ENCODE data around the gene C1orf232. TPM values are rescaled to one million over a fixed set of nuclear protein-coding genes. Genes with fewer than 3 reads are reported as not detected.

C1orf232 gene
- total RNA-seq, 1 donor = not detected

GRCh38 chr1:26210147-26210870 is 41.5 kb upstream of the C1orf232 start:
- Histone ChIP-seq H3K36me3 (ENCODE audit: insufficient read depth, low read length) (no peaks in the 10 kb centered on the region), H3K27ac (ENCODE audit: low read depth, low read length) (no peak overlapping the region), H2AFZ (ENCODE audit: low read length) (no peak overlapping the region), H3K79me2 (ENCODE audit: insufficient read depth, low read length) (no peaks in the 10 kb centered on the region), H4K20me1 (ENCODE audit: insufficient read depth, low read length) (no peaks in the 10 kb centered on the region), H3K4me3 (ENCODE audit: insufficient read depth, low read length) (no peak overlapping the region), H3K4me1 (ENCODE audit: insufficient read depth, low read length) (no peaks in the 10 kb centered on the region), H3K9me3 (ENCODE audit: low read depth, low read length) (no peaks in the 10 kb centered on the region), H3K27me3 (ENCODE audit: insufficient read depth, low read length) (no peaks in the 10 kb centered on the region), H3K4me2 (ENCODE audit: insufficient read depth, low read length) (no peak overlapping the region)
- TF ChIP-seq, protein P1, sequence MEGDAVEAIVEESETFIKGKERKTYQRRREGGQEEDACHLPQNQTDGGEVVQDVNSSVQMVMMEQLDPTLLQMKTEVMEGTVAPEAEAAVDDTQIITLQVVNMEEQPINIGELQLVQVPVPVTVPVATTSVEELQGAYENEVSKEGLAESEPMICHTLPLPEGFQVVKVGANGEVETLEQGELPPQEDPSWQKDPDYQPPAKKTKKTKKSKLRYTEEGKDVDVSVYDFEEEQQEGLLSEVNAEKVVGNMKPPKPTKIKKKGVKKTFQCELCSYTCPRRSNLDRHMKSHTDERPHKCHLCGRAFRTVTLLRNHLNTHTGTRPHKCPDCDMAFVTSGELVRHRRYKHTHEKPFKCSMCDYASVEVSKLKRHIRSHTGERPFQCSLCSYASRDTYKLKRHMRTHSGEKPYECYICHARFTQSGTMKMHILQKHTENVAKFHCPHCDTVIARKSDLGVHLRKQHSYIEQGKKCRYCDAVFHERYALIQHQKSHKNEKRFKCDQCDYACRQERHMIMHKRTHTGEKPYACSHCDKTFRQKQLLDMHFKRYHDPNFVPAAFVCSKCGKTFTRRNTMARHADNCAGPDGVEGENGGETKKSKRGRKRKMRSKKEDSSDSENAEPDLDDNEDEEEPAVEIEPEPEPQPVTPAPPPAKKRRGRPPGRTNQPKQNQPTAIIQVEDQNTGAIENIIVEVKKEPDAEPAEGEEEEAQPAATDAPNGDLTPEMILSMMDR (IDR thresholded peaks at IDR 0.05; ENCODE audit: extremely low read depth, low read depth, low read length) = no peak
- no peak for DNase-seq (ENCODE audit: insufficient read length, low spot score, missing footprints)

- H3K4me2 ChIP-seq (ENCODE audit: insufficient read depth, low read length) = no peak overlapping the region
- H3K27ac ChIP-seq (ENCODE audit: low read depth, low read length) = no peak overlapping the region
- no peaks in the 10 kb centered on the region for H3K9me3 ChIP-seq (ENCODE audit: low read depth, low read length)
- H3K4me3 ChIP-seq (ENCODE audit: insufficient read depth, low read length) = no peak overlapping the region
- no peaks in the 10 kb centered on the region for H4K20me1 ChIP-seq (ENCODE audit: insufficient read depth, low read length)
- no peaks in the 10 kb centered on the region for H3K79me2 ChIP-seq (ENCODE audit: insufficient read depth, low read length)
- no peaks in the 10 kb centered on the region for H3K36me3 ChIP-seq (ENCODE audit: insufficient read depth, low read length)
- TF ChIP-seq, protein P1 (IDR thresholded peaks at IDR 0.05; ENCODE audit: extremely low read depth, low read depth, low read length) = no peak
- no peak for DNase-seq (ENCODE audit: insufficient read length, low spot score, missing footprints)
- no peaks in the 10 kb centered on the region for H3K4me1 ChIP-seq (ENCODE audit: insufficient read depth, low read length)
- no peak overlapping the region for H2AFZ ChIP-seq (ENCODE audit: low read length)
- H3K27me3 ChIP-seq (ENCODE audit: insufficient read depth, low read length) = peaks cover 20% of the 10 kb centered on the region
These were observed 35.0 kb upstream of the C1orf232 start for GRCh38 chr1:26203642-26204318.

GRCh38 chr1:26200413-26200812 is 31.6 kb upstream of the C1orf232 start:
- Histone ChIP-seq H3K9me3 (ENCODE audit: low read depth, low read length) (no peaks in the 10 kb centered on the region), H3K79me2 (ENCODE audit: insufficient read depth, low read length) (no peaks in the 10 kb centered on the region), H3K4me2 (ENCODE audit: insufficient read depth, low read length) (no peak overlapping the region), H3K36me3 (ENCODE audit: insufficient read depth, low read length) (no peaks in the 10 kb centered on the region), H3K27ac (ENCODE audit: low read depth, low read length) (no peak overlapping the region), H2AFZ (ENCODE audit: low read length) (no peak overlapping the region), H3K4me1 (ENCODE audit: insufficient read depth, low read length) (no peaks in the 10 kb centered on the region), H4K20me1 (ENCODE audit: insufficient read depth, low read length) (no peaks in the 10 kb centered on the region), H3K27me3 (ENCODE audit: insufficient read depth, low read length) (peaks cover 28% of the 10 kb centered on the region), H3K4me3 (ENCODE audit: insufficient read depth, low read length) (no peak overlapping the region)
- TF ChIP-seq, protein P1 (IDR thresholded peaks at IDR 0.05; ENCODE audit: extremely low read depth, low read depth, low read length) = no peak
- DNase-seq (ENCODE audit: insufficient read length, low spot score, missing footprints) = no peak

- Histone ChIP-seq H3K79me2 (ENCODE audit: insufficient read depth, low read length) (no peaks in the 10 kb centered on the region), H3K9me3 (ENCODE audit: low read depth, low read length) (no peaks in the 10 kb centered on the region), H3K27me3 (ENCODE audit: insufficient read depth, low read length) (peaks cover 28% of the 10 kb centered on the region), H4K20me1 (ENCODE audit: insufficient read depth, low read length) (no peaks in the 10 kb centered on the region), H3K4me1 (ENCODE audit: insufficient read depth, low read length) (no peaks in the 10 kb centered on the region), H3K36me3 (ENCODE audit: insufficient read depth, low read length) (no peaks in the 10 kb centered on the region), H3K27ac (ENCODE audit: low read depth, low read length) (no peak overlapping the region), H2AFZ (ENCODE audit: low read length) (no peak overlapping the region), H3K4me2 (ENCODE audit: insufficient read depth, low read length) (no peak overlapping the region), H3K4me3 (ENCODE audit: insufficient read depth, low read length) (no peak overlapping the region)
- no peak for DNase-seq (ENCODE audit: insufficient read length, low spot score, missing footprints)
- TF ChIP-seq, protein P1 (IDR thresholded peaks at IDR 0.05; ENCODE audit: extremely low read depth, low read depth, low read length) = no peak
These were observed 29.1 kb upstream of the C1orf232 start for GRCh38 chr1:26197813-26198212.
